Activated CD8-positive, alpha-beta memory T cell treated with anti-CD3 and anti-CD28 coated beads for 1 hour (primary cell): ENCODE measurements around the gene SLIT3.
"Not testable (repeated sequence)": the region's sequence is repeated elsewhere in the genome, so short reads cannot be mapped to it uniquely, and the experiment has no call there.

ENCODE experiments used
- DNase-seq, 2 donors: peaks; one replicate each; pipeline ENCODE4 v3.0.0-alpha.2; 2020; ENCODE audit warnings: low read depth in 1 of 2; ENCODE audit errors: extremely low read depth in 1 of 2

SLIT3 gene

DNA sequence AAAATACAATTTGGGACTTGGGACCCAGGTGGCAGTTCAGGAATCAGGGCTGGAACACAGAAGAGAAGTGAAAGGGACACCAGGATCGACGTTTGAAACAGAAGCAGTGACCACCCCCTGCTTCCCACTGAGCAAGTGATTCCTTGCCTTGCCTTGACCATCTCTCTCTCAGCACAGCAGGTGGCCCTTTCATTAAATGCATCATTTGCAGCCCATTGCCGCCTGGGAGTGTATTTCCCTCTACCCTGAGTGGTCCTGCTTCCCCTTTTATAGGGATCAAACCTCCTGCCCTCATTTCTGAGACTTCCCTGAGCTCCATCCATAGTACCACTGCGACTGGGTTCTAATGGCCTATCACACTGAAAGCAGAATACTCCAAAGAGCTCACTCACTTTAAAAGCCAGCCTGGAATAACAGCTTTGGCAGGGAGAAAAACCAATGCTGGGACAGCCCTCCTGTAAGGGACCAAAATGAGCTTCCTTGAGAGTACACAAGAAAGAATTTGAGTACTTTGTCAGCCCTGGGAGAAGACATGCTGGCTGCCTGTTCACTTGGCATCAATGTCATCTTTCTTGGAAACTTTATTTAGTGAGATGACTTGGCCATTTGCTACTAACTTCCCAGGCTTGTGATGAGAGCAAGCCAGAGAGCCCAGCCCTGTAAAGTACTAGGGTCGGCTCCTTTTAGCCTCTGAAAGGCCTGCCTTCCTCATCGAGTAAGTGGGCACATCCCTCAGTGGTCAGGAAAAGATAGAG, 149.7 kb downstream of the SLIT3 start:
- no peak for DNase-seq

- DNase-seq: no peak
Measured at GRCh38 chr5:169150108-169150507, 150.8 kb downstream of the SLIT3 start.

DNA sequence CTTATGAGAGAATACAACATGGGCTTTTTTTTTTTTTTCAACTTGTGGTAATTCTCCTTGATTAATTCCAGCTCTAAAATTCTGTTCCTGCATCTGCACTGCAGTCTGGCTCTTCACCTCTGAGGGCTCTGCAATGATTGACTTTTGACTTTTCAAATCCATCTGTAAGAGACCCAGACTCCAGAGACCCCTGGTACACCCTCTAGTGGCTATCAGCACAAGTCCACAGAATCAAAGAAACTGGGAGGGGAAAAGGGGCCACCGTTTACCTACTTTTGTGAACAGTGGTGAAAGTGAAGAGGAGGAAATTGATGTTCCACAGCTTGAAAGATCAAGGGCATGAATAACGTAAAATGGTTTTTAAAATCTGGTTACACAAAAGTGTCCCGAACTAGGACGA, 151.6 kb downstream of the SLIT3 start:
- DNase-seq: no peak

GRCh38 chr5:169148138-169148740, 152.7 kb downstream of the SLIT3 start:
- no peak for DNase-seq

GRCh38 chr5:169147534-169147933, 153.4 kb downstream of the SLIT3 start:
- DNase-seq: no peak

DNA sequence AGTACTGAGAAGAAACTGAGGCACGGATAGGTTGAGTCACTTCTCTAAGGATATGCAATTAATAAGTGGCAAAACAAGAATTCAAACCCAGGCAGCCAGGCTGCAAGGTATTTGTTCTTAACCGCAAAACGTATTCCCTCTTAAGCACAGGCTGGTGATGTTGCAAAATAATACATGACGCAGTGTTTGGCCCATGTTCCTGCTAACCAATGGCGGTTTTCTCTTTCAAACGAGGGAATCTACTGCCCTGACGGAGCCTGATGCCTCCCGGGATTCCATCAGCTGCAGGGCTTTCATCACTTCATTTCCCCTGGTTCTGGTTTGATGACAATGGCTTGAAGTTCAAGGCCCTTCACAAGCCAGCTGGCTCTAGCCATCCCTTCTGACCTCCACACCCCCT, 154.8 kb downstream of the SLIT3 start:
- DNase-seq: no peak

GRCh38 chr5:169142264-169142970, 158.5 kb downstream of the SLIT3 start:
- no peak for DNase-seq

GRCh38 chr5:169140215-169140614, 160.7 kb downstream of the SLIT3 start:
- DNase-seq: not testable (repeated sequence)

DNA sequence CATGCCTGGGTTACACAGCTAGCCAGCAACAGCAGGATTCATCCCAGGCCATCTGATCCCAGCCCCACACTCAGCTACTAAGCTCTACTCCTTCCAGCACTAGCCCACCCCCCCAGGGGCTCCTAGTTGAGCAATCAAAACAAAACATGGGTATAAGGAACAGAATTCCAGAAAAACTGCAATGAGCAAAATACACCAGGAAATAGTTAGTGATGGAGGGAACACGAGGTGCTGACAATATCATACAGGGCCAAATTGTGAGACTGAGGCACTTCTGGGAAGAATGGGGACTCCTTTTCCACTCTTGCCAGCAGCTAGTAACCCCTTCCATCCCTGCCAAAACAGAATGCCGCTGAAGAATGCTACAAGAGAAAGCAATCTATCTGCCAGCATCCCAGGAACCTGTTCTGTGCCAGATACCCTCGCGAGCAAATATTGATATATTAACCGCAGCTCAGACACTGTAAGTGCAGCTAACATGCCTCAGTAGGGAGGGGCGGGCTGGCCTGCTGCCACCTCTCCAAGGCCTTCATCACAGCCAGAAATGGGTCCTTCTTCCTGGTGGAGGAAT, 161.4 kb downstream of the SLIT3 start:
- DNase-seq: no peak

DNA sequence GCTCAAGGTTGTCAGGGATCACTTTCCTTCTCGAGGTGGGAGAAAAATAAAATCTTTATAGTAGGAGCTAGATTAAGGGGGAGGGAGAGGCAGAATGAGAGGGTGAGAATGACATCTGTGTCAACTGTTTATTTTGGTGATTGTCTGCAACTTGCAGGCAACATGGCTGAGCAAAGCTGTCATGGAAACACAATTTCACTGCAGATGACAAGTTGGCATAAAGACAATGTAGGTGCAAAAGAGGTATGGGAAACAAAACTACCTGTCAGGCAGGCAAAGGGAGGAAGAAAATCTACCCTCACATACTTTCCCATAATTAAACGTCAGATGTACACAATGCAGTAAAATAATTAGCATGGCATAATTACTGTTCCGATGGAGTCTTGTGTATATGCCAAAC, 167.4 kb downstream of the SLIT3 start:
- no peak for DNase-seq

DNA sequence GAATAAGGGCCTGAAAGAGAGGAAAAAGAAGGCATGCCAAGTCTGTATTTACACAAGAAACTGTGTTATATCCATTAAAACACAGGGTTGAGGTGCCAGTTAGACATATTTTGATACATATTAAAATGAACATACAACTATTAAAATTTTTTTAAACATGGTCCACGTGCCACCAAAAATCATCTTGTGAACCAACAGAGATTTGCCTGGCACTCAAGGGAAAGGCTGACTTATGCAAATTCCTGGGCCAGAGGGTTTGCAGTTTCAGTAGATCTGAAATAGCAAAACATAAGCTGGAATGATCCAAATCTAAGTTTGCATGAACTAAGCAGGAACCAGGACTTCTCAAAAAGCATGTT, 168.7 kb downstream of the SLIT3 start:
- no peak for DNase-seq

- DNase-seq: no peak
Measured at GRCh38 chr5:169131616-169132301, 169.2 kb downstream of the SLIT3 start.

DNA sequence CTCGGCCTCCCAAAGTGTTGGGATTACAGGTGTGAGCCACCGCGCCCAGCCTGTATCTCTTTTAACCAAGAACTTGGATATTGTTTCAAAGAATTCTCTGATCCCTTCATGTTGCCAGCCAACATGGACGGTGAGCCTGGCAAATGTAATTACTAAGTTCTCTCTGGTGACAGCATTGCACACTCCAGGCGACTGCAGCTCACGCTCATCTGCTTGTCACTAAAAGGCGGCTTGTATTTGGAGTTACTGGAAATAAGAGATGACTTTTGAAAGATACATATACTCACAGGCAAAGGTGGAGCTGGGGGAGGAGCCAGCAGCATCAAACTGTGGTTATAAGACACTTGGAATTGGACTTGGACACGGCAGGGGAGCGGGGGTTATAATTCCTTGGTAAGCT, 172.3 kb downstream of the SLIT3 start:
- DNase-seq: no peak

DNA sequence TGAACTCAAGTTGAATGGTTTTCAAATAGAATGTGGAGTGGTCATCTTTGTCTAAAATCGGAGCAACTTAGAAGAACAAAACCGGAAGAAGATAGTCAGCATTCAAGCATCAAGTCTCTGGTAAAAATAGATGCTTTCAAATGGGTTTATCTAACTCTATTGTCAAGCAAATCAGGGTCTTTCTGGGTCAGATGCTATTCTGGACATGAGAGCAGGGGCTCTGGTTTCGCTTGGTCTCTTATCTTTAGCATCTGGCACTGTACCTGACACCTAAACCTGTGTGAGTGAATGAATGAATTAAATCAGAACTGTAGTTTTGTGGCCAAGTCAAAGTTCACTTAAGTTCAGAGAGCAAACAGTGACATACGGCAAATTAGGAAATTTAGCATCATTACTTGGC, 173.5 kb downstream of the SLIT3 start:
- DNase-seq: no peak

DNA sequence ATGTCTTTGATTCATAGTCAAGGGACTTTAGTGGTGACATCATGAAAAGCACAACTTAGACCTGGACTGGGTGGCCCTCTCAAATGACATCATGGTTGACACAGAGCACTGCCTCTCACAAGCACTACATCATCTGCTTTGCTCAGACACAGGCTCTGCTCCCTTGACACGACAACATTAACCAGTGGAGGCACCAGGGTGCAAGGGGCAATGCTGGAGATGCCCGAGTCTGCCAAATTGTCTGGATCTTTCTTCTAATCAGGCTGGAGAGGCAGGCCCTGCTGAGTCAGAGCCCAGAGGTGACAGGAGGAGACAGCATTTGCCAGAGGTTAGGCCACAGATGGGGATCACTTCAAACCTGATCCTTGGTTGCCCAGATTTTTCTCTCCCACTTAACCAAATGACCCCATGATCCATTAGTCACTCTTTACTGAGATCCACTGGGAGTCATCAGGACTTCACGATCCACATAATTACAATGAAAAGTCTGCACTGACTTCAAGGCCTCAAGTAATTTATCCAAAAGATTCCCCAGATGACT, 174.4 kb downstream of the SLIT3 start:
- no peak for DNase-seq

DNA sequence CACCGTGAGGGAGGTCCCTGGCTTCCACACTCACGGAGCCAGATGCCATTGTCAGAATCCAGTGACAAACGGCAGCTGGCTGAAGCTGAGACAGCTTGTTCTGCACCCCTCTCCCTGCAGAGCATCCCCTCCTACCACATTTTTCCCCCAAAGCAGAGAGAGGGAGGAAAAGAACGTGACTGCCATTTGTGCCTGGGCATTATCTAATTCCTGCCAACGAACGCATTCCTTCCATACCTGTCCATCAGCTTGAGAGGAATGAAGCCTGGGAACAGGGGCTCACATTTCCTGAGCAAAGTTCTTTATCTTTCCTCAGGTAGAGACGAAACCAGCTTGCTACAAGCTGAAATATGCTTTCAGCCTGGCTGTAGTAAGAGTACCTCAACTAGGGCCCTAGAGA, 175.4 kb downstream of the SLIT3 start:
- DNase-seq: no peak

- DNase-seq: no peak
Measured at GRCh38 chr5:169122951-169123350, 178.0 kb downstream of the SLIT3 start.

GRCh38 chr5:169121630-169122420, 179.1 kb downstream of the SLIT3 start:
- no peak for DNase-seq

GRCh38 chr5:169119288-169120048, 181.5 kb downstream of the SLIT3 start:
- DNase-seq: no peak
